HCT116 (cell line): Measurements from ENCODE around the gene CSH2. TPM values are rescaled to one million over a fixed set of nuclear protein-coding genes. Genes with fewer than 3 reads are reported as not detected.
"Not testable (repeated sequence)": the region's sequence is repeated elsewhere in the genome, so short reads cannot be mapped to it uniquely, and the experiment has no call there.

ENCODE experiments used
- ATAC-seq: fragments of 200-7000 bp; cut with Tn5 transposase; 2 replicates; pipeline ENCODE4 v1.9.1; 2020; ENCODE audit warnings: mild to moderate bottlenecking, moderate library complexity
- BruUV-seq: library from RNA; stranded (reverse); fragments of 400-500 nt; replicated peaks from 2 replicates; lab custom pipeline; 2021; lab: Mats Ljungman, UMichigan
- CTCF ChIA-PET: fragments of 300-600 bp; sonication (Branson Sonifier 250); formaldehyde crosslinking; loops from one replicate; lab custom pipeline; 2021; ENCODE audit warnings: antibody characterized with exemption; lab: Charles Lee
- POLR2A ChIA-PET: fragments of 300-600, 350-600 bp; sonication (Branson Sonifier 250); formaldehyde crosslinking; loops from one replicate; lab custom pipeline; 2021; ENCODE audit warnings: antibody characterized with exemption; lab: Charles Lee
- RAD21 ChIA-PET, 2 experiments: fragments of 300-600 bp; sonication (Branson Sonifier 250); formaldehyde crosslinking; loops; one replicate each; lab custom pipeline; 2023; ENCODE audit warnings: low total read pairs in 2 of 2; ENCODE audit not compliant: uncharacterized antibody in 2 of 2, unreplicated experiment in 2 of 2, low non-redundant PET in 1 of 2; lab: Charles Lee
- DNase-seq: peaks from one replicate; pipeline ENCODE4 v3.0.0-alpha.2; 2010; ENCODE audit warnings: low read depth, low spot score
- H2AFZ ChIP-seq: fragments of 200-600 bp; shearing (Covaris generic), sonication (generic); 2 replicates; pipeline ENCODE4 v1.6.1; 2017; ENCODE audit warnings: low read depth, mixed run types, mixed read lengths, antibody characterized with exemption, low read length; ENCODE audit not compliant: poor library complexity, severe bottlenecking
- H3K27ac ChIP-seq: 2 replicates; pipeline ENCODE4 v1.5.1; 2012; ENCODE audit warnings: low read depth, low read length
- H3K27me3 ChIP-seq: fragments of 200-600 bp; sonication (generic); 2 replicates; pipeline ENCODE4 v1.6.1; 2016; ENCODE audit warnings: mixed run types, low read length, mixed read lengths; ENCODE audit not compliant: insufficient read depth
- H3K36me3 ChIP-seq, 2 experiments: fragments of 200-500 bp in 1 of 2; fragments of 200-600 bp in 1 of 2; sonication (Bioruptor generic) in 1 of 2; sonication (generic) in 1 of 2; 2 replicates each; pipeline versions ENCODE4 v1.5.1 to v1.6.1; 2014 to 2016; ENCODE audit warnings: low read length in 2 of 2, inconsistent platforms in 1 of 2, mixed read lengths in 1 of 2, mixed run types in 1 of 2; ENCODE audit not compliant: insufficient read depth in 2 of 2, control insufficient read depth in 1 of 2
- H3K4me1 ChIP-seq, 2 experiments: fragments of 200-600 bp in 1 of 2; sonication (generic) in 1 of 2; 2 replicates each; pipeline versions ENCODE4 v1.5.1 to v1.6.1; 2012 to 2017; ENCODE audit warnings: low read length in 2 of 2, inconsistent platforms in 1 of 2, mild to moderate bottlenecking in 1 of 2, mixed read lengths in 1 of 2, mixed run types in 1 of 2, moderate library complexity in 1 of 2; ENCODE audit not compliant: insufficient read depth in 2 of 2, control insufficient read depth in 1 of 2
- H3K4me2 ChIP-seq: fragments of 200-600 bp; sonication (generic); 2 replicates; pipeline ENCODE4 v1.6.1; 2017; ENCODE audit warnings: mixed run types, low read length, mixed read lengths
- H3K4me3 ChIP-seq, 2 experiments: fragments of 200-600 bp in 1 of 2; sonication (generic) in 1 of 2; replicated peaks in 1 of 2; 2 replicates each; pipeline ENCODE4 v1.5.1; 2011 to 2016; ENCODE audit warnings: low read length in 2 of 2, control low read depth in 1 of 2, low read depth in 1 of 2, mild to moderate bottlenecking in 1 of 2, mixed read lengths in 1 of 2, mixed run types in 1 of 2
- H3K79me2 ChIP-seq: fragments of 200-600 bp; sonication (generic); 2 replicates; pipeline ENCODE4 v1.6.1; 2017; ENCODE audit warnings: mild to moderate bottlenecking, mixed run types, low read length, moderate library complexity, mixed read lengths; ENCODE audit not compliant: insufficient read depth
- H3K9ac ChIP-seq: fragments of 200-600 bp; sonication (generic); 2 replicates; pipeline ENCODE4 v1.6.1; 2016; ENCODE audit warnings: low read length, mixed read lengths
- H3K9me2 ChIP-seq: fragments of 200-600 bp; sonication (generic), shearing (Covaris generic); 2 replicates; pipeline ENCODE4 v1.6.1; 2017; ENCODE audit warnings: mixed run types, mild to moderate bottlenecking, moderate library complexity; ENCODE audit not compliant: insufficient read depth
- H3K9me3 ChIP-seq, 2 experiments: fragments of 200-500 bp in 1 of 2; fragments of 200-600 bp in 1 of 2; sonication (Bioruptor generic) in 1 of 2; sonication (generic) in 1 of 2; 2 replicates each; pipeline ENCODE4 v1.6.1; 2014 to 2017; ENCODE audit warnings: low read length in 2 of 2, mixed read lengths in 2 of 2, inconsistent platforms in 1 of 2, low read depth in 1 of 2, mild to moderate bottlenecking in 1 of 2, mixed run types in 1 of 2, moderate library complexity in 1 of 2; ENCODE audit not compliant: control insufficient read depth in 1 of 2, insufficient read depth in 1 of 2
- H4K20me1 ChIP-seq: fragments of 200-600 bp; sonication (generic), shearing (Covaris generic); 2 replicates; pipeline ENCODE4 v1.6.1; 2017; ENCODE audit warnings: mixed run types, mild to moderate bottlenecking, moderate library complexity; ENCODE audit not compliant: insufficient read depth
- CEBPB ChIP-seq: IDR thresholded peaks from 2 replicates; pipeline ENCODE4 v1.6.1; 2012; ENCODE audit warnings: low read depth
- EGR1 ChIP-seq: IDR thresholded peaks from 2 replicates; pipeline ENCODE4 v1.6.1; 2012; ENCODE audit warnings: low read depth
- FOSL1 ChIP-seq: IDR thresholded peaks from 2 replicates; pipeline ENCODE4 v1.6.1; 2012; ENCODE audit warnings: low read depth
- SP1 ChIP-seq: IDR thresholded peaks from 2 replicates; pipeline ENCODE4 v1.6.1; 2012; ENCODE audit warnings: low read depth
- SRF ChIP-seq: IDR thresholded peaks from 2 replicates; pipeline ENCODE4 v1.6.1; 2012; ENCODE audit warnings: low read depth
- TCF7L2 ChIP-seq: IDR thresholded peaks from 2 replicates; pipeline ENCODE4 v1.7.0; 2011; ENCODE audit warnings: borderline replicate concordance, inconsistent platforms; ENCODE audit not compliant: insufficient read depth, insufficient read length; ENCODE audit errors: extremely low read depth
- YY1 ChIP-seq: IDR thresholded peaks from 2 replicates; pipeline ENCODE4 v1.6.1; 2011; ENCODE audit warnings: low read length, low read depth, moderate library complexity, mild to moderate bottlenecking; ENCODE audit not compliant: insufficient replicate concordance; ENCODE audit errors: extremely low read depth
- ZFX ChIP-seq: fragments of 450-650 bp; IDR thresholded peaks from 2 replicates; pipeline ENCODE4 v1.6.1; 2017
- ZNF274 ChIP-seq: fragments of 200-500 bp; sonication (Bioruptor generic); IDR thresholded peaks from 2 replicates; pipeline ENCODE4 v1.6.1; 2014; ENCODE audit warnings: mild to moderate bottlenecking, low read depth, low read length, inconsistent platforms
- intact Hi-C: fragments of 100-400 bp; cut with micrococcal nuclease; formaldehyde crosslinking; loops from 2 replicates; pipeline ENCODE4 v1.10.0; 2022
- total RNA-seq: library from RNA; stranded (reverse); gene quantifications from one replicate; pipeline ENCODE4 v1.2.1, GENCODE V29; 2021; ENCODE audit not compliant: unreplicated experiment

Gene CSH2
- total RNA-seq, 1 experiment from 2014 or later = not detected

DNA sequence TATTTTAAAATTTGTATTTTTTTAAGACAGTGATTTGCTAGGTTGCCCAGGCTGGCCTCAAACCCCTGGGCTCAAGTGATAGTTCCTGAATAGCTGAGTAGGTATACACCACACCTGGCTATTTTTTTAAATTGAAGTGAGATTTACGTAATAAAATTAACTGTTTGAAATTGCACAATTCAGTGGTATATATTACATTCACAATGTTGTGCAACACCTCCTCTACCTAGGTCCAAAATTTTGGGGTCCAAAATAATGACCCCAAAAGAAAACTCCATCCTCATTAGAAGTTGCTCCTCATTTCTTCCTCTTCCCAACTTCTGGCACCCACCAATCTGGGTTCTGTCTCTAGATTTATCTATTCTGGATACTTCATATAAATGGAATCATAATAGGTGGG, 28.0 kb downstream of the CSH2 start:
- intact Hi-C loops = no loop called here
- H3K4me1 ChIP-seq = peaks cover 26 to 43% of the 10 kb centered on the region in 2 experiments
- POLR2A ChIA-PET = no interaction called here
- no peaks in the 10 kb centered on the region for H3K9me2 ChIP-seq
- H3K9me3 ChIP-seq = peaks cover 0 to 5% of the 10 kb centered on the region in 2 experiments; a peak in 1 of 4 replicates
- H3K9ac ChIP-seq = no peak overlapping the region
- H4K20me1 ChIP-seq = no peaks in the 10 kb centered on the region
- DNase-seq = no peak
- H3K27ac ChIP-seq = no peak overlapping the region
- H3K36me3 ChIP-seq = no peaks in the 10 kb centered on the region; a peak in 1 of 4 replicates
- H3K4me2 ChIP-seq = no peak overlapping the region
- CTCF ChIA-PET = interaction anchor here (2.4 kb wide), 1 partner anchor 20 kb away, joined by 12 read pairs; no protein-coding TSS in a partner anchor
- RAD21 ChIA-PET = no interaction called here
- no peak overlapping the region for H2AFZ ChIP-seq
- TF ChIP-seq SP1 (no peak), EGR1 (no peak), TCF7L2 (no peak)
- H3K79me2 ChIP-seq = peaks cover 19% of the 10 kb centered on the region
- no peak overlapping the region for H3K4me3 ChIP-seq
- no peak for ATAC-seq
- H3K27me3 ChIP-seq = no peaks in the 10 kb centered on the region
- BruUV-seq = no TSS peak

DNA sequence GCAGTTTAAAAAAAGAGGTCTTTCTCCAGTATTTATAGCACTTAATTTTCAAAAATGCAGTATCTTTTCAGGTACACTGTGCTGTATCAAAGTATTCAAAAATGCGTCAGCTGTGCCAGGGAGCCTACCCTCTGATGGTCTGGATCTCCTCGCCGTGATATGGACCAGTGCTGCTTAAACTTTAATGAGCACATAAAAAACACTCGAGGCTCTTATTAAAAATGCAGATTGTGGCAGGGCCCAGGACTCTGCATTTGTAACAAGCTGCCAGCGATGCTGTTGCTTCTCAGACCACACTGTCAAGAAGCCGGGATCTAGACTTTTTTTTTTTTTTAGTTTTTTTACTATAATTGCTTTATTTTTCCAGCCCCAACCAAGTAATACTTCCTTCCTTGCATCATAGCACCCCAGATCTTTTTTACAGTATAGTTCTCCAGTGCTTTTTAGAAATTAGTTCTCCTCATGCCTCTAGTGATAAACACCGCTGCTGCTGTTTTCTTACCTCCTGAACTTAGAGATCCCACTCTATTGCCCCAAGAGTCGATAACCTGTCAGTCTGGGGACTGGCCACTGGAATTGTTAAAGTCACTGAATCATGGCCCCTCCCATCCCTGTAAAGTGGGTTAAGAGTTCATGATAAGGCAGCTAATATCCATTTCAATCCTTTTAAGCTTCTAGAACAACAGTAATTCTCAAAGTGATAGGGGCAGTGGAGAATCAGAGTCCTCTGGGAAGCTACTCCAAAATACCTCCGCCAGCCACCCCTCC, 29.4 kb downstream of the CSH2 start:
- no peak for DNase-seq
- Histone ChIP-seq H3K36me3 (no peaks in the 10 kb centered on the region; a peak in 1 of 4 replicates), H3K4me2 (peak overlapping the region; percentile 79), H3K27me3 (no peaks in the 10 kb centered on the region), H4K20me1 (no peaks in the 10 kb centered on the region), H2AFZ (peak overlapping the region; percentile 47), H3K4me1 (peaks cover 35 to 48% of the 10 kb centered on the region in 2 experiments), H3K27ac (peak overlapping the region; percentile 78), H3K9ac (peak overlapping the region; percentile 98)
- CTCF ChIA-PET = interaction anchor here (0.6 to 1.5 kb wide), 6 partner anchors 9 to 419 kb away, joined by 3 to 10 read pairs (median 4); no protein-coding TSS in a partner anchor
- RAD21 ChIA-PET = interaction anchor here in 1 of 2 experiments (0.6 kb wide), 1 partner anchor 367 kb away, joined by 4 read pairs; the partner anchor contains the start of gene ACE
- POLR2A ChIA-PET = interaction anchor here (0.7 to 1.8 kb wide), 3 partner anchors 16 to 71 kb away, joined by 4 to 13 read pairs (median 7); partner anchors contain the start of genes CCDC47 and DDX42
- BruUV-seq = no TSS peak
- TF ChIP-seq CEBPB (no peak), SRF (no peak), ZNF274 (no peak), FOSL1 (no peak), ZFX (no peak), YY1 (no peak)
- TF ChIP-seq, all 23 proteins: peak for 0
- no peak for ATAC-seq
- H3K9me2 ChIP-seq = no peaks in the 10 kb centered on the region
- peaks cover 0 to 5% of the 10 kb centered on the region in 2 experiments; a peak in 1 of 4 replicates for H3K9me3 ChIP-seq
- peaks cover 33% of the 10 kb centered on the region for H3K79me2 ChIP-seq
- peak overlapping the region; percentile 92 to 95 for H3K4me3 ChIP-seq
- intact Hi-C loops = loop anchor here (2.0 to 5.0 kb wide), 2 partner anchors 71 to 222 kb away; partner anchors contain the start of genes CCDC47 and MAP3K3

GRCh38 chr17:63843387-63843888, 30.0 kb downstream of the CSH2 start:
- RAD21 ChIA-PET, H3K36me3 ChIP-seq, H3K27me3 ChIP-seq, H4K20me1 ChIP-seq, H3K9me3 ChIP-seq, H3K9me2 ChIP-seq: not testable (repeated sequence)
- Histone ChIP-seq H2AFZ (peak overlapping the region; percentile 47), H3K4me2 (peak overlapping the region; percentile 79), H3K4me1 (peaks cover 40 to 48% of the 10 kb centered on the region in 2 experiments), H3K4me3 (peak overlapping the region; percentile 92 to 95), H3K79me2 (peaks cover 39% of the 10 kb centered on the region), H3K27ac (peak overlapping the region; percentile 78), H3K9ac (peak overlapping the region; percentile 98)
- DNase-seq (peak; percentile 40), ATAC-seq (peak; percentile 3)
- ChIA-PET CTCF (interaction anchor here (0.6 to 1.5 kb wide), 6 partner anchors 12 to 418 kb away, joined by 3 to 10 read pairs (median 4); no protein-coding TSS in a partner anchor), POLR2A (interaction anchor here (0.6 to 1.8 kb wide), 7 partner anchors 16 to 662 kb away, joined by 3 to 13 read pairs (median 5); partner anchors contain the start of genes CCDC47, DDX42 and DDX5)
- TSS peak; percentile 90 for BruUV-seq
- intact Hi-C loops = loop anchor here (2.0 to 5.0 kb wide), 2 partner anchors 71 to 221 kb away; partner anchors contain the start of genes CCDC47 and MAP3K3
